Activated gamma-delta T cell treated with anti-CD3 and anti-CD28 coated beads, Interleukin-2, amount 50 U/mL, for 16 hours (primary cell): ENCODE data around the gene DENND1B.
"Not testable (repeated sequence)": the region's sequence is repeated elsewhere in the genome, so short reads cannot be mapped to it uniquely, and the experiment has no call there.

Experiments used
- DNase-seq: peaks from one replicate; pipeline ENCODE4 v3.0.0-alpha.2; 2020; ENCODE audit warnings: low read depth

Gene DENND1B

GRCh38 chr1:197546989-197547388 lies 228.3 kb downstream of the DENND1B start:
- no peak for DNase-seq

GRCh38 chr1:197544553-197544952 lies 230.7 kb downstream of the DENND1B start:
- no peak for DNase-seq

DNA sequence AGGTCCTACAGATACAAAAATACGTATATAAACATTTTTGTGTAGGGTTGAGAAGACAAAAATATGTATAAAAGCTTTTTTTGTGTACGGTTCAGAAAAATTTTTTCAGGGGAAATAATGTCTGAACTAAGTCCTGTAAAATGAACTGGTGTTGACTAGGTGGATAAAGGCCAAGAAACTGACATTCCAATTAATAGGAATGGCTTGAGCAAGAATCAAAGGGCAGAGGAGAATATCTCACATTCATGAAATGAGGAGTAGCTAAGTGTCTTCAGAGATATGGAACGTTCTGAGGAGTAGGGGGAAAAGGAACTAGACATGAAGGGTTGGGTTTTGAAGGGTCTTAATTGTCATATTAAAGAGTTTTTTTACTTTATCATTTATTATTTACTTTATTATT lies 231.2 kb downstream of the DENND1B start:
- no peak for DNase-seq

GRCh38 chr1:197541411-197541810 lies 233.9 kb downstream of the DENND1B start:
- DNase-seq = no peak

- no peak for DNase-seq
Observed at GRCh38 chr1:197526736-197527371, 248.4 kb downstream of the DENND1B start.

DNA sequence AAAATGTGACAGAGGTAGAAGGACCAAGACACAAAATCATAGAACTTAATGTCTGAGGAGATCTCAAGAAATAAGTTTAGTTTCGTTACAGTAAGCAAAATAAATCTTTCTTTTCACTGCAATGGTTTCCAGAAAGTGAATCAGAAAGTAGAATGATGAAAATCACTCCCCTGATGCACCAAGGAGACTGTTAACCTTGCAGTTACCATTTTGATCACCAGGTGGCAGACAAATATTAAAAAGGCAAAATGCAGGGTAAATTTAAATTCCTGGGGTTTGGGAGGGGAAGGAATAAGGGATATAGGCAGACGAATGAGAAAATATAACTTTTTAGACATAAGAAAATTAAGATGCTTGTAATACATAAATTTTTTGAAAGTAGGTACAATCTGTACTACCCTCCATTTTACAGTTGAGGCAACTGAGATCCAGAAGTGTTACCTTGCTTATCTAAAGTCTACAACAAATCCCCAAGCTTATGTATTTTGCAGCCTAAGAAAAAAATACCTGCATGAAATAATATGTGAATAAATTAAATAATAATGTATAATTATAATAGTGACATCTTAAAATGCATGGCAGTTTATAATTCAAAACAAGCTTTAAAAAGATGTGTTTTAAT lies 254.1 kb downstream of the DENND1B start:
- DNase-seq = no peak

DNA sequence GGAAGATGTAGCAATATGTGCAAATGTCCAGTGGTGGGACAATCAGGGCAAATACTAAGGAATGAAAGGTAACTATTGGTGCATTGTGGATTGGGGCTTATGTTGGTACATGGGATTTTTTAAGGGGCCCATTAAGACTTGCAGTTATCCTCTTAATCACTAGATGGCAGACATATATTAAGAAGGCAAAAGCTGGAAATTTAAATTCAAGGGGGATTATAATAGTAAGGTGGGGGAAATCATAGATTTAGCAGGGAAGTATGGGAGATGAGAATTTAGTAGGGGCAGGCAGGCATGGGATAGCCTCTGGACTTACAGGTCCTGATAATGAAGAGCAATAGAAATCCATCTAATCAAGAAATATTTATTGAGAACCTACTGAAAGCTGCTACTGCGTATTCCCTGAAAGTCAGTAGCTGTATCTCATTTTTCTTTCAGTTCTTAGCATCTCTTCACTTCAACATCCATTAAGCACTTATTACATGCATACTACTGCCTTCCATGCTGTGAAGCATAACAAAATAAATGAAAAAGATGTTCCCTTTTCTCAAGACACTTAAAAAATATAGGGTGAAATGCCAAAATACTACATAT lies 255.4 kb downstream of the DENND1B start:
- no peak for DNase-seq

DNA sequence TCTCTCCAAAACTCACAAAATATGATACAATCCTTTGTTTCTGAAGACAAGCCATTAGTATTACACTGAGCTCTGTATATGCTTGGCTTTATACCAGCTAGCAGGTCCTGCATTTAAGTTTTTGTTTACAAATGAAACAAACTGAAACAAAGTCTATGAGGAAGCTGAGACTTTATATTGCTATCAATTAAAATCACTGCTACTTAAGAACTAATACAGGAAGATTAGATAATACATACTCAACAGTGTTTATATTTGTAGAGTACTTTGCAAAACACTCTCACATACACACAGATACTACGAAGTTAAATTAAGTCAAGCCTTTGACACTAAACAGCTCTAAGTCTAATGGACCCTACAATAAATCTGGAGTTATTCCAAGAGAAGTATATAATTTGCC lies 259.9 kb downstream of the DENND1B start:
- no peak for DNase-seq

- no peak for DNase-seq
Observed at GRCh38 chr1:197510691-197511378, 264.4 kb downstream of the DENND1B start.

- DNase-seq = no peak
Observed at GRCh38 chr1:197496722-197497121, 278.6 kb downstream of the DENND1B start.

DNA sequence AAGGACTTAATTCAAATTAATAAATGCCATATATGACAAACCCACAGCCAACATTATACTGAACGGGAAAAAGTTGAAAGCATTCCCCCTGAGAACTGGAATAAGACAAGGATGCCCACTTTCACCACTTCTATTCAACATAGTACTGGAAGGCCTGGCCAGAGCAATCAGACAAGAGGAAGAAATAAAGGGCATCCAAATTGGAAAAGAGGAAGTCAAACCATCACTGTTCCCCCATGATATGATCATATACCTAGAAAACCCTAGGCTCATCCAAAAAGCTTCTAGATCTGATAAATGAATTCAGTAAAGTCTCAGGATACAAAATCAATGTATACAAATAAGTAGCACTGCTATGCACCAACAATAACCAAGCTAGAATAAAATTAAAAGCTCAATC lies 283.8 kb downstream of the DENND1B start:
- not testable (repeated sequence) for DNase-seq

DNA sequence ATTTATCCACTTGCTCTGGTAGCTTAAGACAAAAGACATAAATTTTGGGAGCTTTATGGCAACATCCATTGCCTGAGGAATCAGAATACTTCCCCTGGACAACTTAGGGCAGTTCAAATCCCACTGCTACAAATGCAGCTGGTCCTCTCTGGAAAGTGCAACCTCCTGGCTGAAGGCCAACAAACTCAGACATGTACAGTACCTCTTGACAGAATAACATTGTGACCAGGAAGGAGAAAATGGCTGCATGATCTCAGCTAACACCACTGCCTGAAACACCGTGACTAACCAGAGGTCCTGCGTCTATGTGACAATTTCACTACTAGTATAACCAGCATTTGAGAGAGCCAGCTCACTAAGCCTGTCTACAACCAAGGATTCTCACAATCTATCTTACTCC lies 288.3 kb downstream of the DENND1B start:
- DNase-seq = no peak

GRCh38 chr1:197485790-197486189 lies 289.5 kb downstream of the DENND1B start:
- no peak for DNase-seq

DNA sequence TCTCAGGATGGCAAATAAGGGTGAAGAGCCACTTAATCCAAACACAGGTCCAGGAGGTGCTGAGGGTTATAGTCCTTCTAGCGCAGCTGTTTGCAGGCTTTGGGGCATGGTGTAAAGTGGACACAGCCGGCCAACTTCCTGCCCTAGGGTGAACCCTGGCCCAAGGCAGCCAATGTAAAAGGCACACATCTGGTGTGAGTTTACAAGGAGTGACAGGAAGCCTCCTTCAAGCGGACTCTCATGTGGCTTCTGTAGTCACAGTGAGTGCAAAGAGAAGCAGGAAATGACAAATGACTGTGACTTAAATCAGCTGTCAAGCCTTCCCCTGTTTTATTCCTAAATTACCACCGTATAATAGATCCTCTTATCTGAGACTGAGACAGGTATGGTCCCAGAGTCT lies 294.2 kb downstream of the DENND1B start:
- DNase-seq = no peak

DNA sequence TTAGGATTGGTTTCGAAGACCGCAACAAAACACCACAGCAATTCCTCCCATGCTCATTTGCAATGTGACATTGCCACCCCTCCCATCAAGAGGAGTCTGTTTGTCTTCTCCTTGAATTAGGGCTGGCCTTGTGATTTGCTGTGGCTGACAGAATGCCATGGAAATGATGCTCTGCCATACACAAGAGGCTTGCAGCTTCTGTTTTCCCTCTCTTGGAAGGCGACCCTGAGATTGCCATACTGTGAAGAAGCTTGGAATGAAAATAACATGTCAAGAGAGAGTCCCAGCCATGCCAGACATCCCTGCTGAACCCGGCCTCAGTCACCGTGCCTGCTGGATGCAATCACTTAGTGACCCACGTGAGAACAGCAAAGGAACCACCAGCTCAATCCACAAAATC lies 294.8 kb downstream of the DENND1B start:
- DNase-seq = no peak

- DNase-seq = no peak
Observed at GRCh38 chr1:197472141-197472540, 303.1 kb downstream of the DENND1B start.

DNA sequence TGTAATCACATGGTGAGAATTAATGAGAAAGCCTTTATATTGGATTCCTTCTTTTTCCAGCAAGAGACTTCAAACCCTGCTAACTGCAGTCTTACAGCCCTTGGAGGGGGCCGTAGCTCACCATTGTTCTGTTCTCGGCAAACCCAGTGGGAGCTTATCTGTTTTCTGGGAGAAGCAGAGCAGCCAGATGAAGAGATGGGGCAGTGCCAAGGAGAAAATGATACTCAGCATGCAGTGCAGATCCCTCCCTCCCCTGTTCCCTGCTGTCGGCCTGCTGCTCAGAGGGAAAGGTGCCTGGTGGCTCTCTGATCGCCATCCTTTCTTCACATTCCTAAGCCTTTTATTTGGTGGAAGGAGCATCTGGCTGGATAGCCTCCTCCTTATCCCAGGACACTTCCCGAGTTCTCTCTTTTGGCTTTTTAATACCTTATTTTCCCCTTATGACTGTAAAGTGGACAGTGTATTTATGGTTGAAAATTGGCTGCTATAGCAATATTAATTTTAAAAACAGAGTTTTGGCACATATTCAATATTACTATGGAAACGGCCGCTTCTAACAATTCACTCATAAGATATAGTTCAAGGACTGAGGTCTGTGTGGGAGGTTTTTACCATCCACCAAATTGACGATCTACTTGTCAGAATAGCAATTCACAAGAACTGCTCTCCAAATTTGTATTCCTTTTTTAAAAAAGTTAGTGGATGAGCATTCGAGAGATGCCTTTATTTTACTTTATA lies 303.9 kb downstream of the DENND1B start:
- no peak for DNase-seq

- DNase-seq = no peak
Observed at GRCh38 chr1:197470330-197470729, 304.9 kb downstream of the DENND1B start.

DNA sequence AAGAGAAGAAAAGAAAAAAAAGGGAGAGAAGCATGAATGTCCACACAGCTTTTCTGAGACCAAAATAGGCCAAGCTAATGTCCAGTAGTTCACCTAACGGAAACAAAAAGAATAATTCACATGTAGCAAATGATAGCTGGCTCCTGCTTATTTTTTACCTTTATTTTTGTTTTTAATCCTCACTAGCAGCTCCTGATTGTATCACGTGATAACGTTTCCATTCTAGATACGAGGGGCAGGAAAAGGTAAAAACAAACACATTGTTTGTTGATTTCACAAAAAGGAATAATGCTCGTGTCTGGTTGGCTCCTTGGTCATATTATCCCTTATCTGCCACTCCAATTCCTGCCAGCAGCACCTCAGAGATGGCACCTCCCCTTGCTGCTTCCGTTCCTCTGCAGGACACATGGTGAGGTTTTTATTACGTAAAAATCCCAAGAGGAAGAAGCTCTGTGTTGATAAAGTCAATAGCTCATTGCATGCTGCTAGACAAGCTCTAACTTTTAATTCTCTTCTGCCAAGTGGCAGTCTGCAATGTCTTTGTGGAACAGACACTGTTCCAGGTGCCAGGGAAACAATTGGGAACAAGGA lies 305.6 kb downstream of the DENND1B start:
- no peak for DNase-seq

DNA sequence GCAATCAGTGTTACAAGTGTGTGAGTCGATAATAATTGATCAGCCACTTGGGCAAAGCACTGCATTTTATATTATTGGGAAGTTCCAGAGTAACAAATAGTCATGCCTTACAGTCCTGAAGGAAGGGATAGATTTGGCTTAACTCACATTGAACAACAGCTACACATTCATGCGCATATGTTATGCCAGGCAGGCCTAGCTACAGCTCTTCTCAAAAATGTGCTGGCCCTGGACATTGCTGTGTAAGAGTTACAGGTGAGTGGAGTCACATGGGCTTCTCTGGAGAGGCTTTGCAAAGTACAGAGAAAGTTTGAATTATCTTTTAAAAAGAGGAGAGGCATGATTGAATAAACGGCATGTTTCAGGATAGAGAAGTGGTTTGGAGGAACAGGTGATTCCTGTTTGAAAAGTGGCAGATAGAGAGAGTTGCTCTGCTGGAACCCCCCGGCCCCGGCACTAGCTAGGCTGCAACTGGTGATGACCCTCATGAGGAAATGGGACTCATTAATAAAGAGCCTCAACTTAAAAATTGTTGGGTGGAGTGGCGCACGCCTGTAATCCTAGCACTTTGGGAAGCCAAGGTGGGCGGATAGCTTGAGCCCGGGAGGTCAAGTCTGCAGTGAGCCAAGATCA lies 306.6 kb downstream of the DENND1B start:
- DNase-seq = no peak

GRCh38 chr1:197467881-197468280 lies 307.4 kb downstream of the DENND1B start:
- DNase-seq = no peak

DNA sequence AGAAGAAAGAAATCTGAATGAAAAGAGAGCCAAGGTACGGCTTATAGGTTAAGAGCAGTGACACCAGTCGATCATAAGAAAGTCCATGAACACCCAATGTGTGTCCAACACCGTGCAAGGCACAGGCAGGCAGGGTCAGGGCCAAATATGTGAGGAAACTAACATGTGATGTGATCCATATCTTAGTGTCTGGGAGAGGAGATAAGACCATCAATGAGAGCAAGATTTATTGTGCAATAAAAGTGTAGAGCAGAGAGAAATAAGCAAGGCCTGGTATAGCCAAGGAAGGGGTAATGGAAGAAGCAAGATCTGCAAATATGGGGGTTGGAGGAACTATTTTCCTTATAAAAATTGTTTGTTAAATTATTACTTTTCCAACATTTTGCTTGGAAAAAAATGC lies 308.5 kb downstream of the DENND1B start:
- no peak for DNase-seq
